Stimulated activated CD8-positive, alpha-beta memory T cell treated with anti-CD3 and anti-CD28 coated beads, Interleukin-7, amount 100 ng/mL, for 48 hours (primary cell): ENCODE data around the gene VWA8.
"Not testable (repeated sequence)": the region's sequence is repeated elsewhere in the genome, so short reads cannot be mapped to it uniquely, and the experiment has no call there.

Experiments used
- DNase-seq, 2 donors: peaks; one replicate each; pipeline ENCODE4 v3.0.0-alpha.2; 2020; ENCODE audit warnings: low read depth in 1 of 2; ENCODE audit errors: extremely low read depth in 1 of 2

The VWA8 gene

DNA sequence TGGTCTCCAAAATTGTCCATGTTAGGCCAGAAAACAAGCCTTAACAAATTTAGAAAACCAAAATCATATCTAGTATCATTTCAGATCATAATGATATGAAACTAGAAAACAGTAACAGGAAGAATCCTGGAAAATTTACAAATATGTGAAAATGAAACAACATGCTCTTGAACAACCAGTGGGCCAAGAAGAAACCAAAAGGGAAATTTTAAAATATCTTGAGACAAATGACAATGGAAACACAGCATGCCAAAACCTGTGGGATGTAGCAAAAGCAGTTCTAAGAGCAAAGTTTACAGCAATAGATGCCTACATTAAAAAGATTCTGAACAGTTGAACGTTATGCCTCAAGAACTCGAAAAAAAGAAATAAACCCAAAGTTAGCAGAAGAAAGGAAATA, 32.6 kb downstream of the VWA8 start:
- DNase-seq = no peak

DNA sequence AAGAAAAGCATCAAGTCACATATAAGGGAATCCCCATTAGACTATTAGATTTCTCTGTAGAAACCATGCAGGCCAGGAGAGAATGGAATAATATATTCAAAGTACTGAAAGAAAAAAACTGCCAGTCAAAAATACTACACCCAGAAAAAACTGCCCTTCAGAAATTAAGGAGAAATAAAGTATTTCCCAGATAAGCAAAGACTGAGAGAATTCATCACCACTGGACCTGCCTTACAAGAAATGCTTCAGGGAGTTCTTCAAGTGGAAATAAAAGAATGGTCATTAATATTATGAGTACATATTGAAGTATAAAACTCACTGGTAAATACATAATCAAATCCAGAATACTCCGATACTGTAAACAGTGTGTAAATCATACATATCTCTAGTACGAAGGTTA, 35.9 kb downstream of the VWA8 start:
- no peak for DNase-seq

DNA sequence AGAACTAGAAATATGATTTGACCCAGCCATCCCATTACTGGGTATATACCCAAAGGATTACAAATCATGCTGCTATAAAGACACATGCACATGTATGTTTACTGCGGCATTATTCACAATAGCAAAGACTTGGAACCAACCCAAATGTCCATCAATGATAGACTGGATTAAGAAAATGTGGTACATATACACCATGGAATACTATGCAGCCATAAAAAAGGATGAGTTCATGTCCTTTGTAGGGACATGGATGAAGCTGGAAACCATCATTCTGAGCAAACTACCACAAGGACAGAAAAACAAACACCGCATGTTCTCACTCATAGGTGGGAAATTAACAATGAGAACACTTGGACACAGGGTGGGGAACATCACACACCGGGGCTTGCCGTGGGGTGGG, 38.0 kb downstream of the VWA8 start:
- DNase-seq = not testable (repeated sequence)

DNA sequence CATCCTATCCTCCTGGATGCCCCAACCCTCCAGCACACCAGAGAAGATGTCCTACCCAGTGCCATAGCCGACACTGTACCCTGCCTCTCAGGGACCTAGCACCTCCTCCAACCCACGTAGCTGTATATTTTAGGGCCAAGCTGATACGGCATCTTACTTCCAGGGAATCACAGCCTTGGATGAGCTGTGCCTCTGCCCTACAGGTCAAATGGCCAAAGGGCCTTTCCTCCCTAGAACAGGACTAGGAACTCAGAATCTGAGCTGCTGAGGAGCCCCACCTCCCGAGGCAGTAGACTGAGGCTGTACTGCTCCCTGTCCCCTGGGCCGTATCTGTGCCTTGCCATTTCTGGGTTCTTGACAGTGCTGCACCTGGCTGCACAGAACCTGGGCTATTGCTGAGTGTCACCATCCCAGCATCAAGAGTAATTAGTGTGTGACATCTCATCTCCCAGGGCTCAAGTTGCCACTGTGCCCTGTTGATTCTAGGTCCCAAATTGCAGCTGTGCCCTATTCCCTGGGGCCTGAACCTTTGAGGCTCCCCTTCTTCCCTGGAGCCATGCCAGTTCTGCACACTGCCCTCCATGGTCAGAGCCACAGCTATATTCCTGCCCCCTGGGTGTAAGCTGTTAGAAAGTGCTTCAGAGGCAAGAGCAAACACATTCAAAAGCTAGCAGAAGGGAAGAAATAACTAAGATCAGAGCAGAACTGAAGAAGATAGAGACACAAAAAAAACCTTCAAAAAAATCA, 41.0 kb downstream of the VWA8 start:
- DNase-seq = no peak

DNA sequence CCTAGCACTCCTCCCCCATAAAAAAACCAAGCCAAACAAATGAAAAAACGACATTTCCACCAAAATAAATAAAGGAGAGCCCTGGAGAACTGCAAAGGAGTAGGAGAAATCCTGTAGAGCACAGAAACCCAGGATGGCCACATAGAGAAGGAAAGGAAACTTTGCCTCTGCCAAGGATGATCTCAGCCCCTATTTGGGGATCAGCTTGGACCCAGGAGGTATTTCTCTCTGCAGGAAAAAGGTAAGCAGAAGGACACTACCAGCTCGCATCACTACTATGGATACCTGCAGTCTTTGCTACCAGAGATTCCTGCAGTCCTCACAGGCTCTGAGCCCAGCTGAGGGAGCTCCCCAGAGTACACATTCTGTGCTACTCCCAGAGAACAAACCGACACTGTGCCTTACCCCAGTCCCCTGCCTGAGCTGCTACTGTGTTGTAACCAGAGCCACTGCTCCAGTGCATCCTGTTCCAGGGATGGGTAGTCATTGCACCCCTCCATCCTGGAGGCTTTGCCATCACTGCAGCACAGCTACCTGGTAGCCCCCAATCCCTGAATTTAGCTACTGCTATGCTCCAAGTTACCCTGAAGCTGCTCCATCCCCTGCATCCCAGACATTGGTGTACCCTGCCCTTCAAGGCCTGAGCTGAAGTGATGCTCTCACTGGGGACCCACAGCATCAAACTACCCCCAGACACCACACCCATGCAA, 41.7 kb downstream of the VWA8 start:
- no peak for DNase-seq

DNA sequence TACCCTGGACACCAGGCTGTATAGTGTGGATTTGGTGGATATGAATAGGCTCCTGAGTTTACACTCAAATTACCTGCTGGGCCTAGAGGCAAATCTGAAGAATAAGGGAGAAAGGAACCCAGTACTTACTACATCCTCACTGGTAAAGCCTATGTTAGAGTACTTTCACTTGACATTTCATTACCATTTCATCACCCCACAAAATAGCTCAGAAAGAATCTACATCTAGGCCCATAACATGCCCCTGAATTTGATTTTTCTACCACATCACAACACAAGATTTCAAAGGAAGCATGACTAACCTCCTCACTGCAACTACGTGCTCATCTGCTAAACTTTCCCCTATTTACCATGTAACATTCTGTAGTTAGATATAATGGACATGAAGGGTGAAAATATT, 43.3 kb downstream of the VWA8 start:
- no peak for DNase-seq

DNA sequence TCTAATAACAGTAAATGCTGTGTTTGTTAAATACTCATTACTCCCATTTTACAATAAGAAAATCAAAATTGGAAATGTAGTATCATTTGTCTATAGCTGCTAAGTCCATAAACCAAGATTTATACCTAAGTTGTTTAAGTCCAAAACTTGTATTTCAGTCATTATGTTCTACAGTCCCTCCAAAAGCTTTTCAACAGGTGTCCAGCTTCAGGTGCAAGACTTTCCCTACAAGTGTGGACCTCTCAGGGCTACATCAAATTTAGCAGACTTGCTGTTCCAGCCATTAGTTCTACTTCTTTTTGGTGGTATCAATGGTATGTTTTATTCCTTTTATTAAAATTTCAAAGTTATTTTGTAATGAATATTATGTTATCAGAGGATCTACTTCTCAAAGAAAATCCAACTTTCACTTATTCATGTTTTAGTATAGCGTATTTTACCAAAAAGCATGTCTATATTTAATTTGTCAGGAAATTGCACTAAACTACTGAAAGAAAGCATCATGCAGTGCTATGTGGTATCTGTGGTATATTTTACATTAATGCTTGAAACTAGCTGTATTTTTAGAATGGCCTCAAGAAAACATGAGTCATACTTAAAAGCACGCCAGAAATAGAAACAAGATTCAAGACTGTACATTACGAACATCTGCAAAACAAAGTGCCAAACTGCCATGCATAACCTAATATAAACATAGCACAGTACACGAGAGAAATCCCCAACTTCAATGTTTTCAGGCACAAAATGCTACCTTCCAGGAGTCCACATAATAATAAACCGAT, 44.5 kb downstream of the VWA8 start:
- DNase-seq = no peak

DNA sequence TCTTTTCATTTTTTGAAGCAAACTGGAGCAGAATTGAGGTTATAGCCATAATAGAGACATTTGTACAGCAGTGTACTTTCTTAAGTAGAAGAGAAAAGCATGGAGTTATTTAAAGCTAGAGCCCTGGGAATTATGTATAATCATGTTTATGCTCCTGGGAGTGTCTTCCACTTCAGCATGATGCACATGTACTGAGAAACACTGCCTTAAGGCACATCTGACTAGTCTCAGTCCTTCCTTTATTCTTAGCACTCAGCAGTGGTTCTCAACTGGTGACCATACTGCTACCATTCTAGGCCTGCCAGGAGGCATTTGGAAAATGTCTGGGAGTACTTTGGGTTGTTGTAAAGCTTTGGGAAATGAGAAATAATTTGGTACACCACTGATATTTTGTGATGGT, 45.8 kb downstream of the VWA8 start:
- no peak for DNase-seq

DNA sequence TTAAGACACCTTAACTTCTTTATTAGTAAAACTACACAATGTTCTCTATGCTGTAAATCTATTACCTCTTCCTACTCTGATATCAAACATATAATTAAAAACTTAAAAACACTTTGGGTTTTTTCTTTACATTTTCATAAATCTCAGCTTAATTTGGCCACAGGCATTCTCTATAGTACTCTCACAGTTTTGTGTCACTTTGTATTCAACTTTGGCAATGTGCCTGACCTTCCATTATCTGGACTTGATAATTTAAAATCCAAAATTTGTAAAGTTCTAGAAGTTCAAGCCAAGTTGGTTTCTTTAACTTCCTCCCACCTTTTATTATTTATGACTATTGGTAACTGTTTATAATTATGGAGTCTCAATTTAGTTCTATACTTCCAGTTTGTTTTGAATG, 46.4 kb downstream of the VWA8 start:
- DNase-seq = no peak

DNA sequence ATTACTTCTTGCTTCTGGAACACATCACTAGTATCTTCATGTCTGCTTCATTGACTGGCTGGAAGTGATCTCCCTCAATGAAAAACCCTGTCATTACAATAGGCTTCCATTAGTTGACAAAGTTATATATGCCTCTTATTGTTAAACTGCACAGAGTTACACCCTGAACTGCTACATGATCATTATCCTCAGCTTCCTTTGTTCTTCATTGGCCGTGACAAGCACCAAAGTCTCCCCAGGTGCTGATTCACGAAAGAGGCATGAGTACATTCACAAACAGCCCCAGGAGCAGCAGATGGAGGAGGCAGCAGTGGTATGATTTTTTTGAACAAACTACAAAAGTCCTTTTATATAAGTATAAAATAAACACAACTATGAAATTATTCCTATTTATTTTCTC, 51.4 kb downstream of the VWA8 start:
- DNase-seq = no peak

DNA sequence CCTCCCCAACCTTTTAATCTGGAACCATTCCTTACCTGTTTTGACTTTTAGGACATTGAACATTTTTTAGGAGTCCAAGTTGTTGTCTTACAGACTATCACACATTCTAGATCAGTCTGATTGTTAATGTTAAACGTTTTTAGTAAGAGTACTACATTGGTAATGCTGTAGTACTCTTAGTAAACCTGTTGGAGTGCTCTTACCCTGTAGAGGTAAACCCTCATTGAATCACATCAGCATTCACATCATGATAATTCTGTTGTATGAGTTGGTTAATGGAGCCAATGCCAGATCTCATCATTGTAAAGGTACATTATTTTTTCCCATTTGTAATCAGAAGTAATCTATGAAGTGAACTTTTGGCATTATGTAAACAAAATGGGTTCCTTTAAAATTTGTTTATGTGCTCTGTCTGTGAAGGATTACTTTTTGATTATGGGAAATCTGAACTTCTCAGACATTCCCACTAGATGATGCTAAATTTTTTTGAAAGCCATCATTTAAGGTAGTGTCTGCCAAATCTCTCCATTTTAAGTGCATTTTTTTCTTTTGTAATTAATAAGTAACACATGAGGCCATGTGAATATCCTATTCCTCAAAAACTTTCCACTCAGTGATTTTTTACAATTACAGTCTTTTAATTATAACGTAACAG, 55.2 kb downstream of the VWA8 start:
- DNase-seq = no peak

DNA sequence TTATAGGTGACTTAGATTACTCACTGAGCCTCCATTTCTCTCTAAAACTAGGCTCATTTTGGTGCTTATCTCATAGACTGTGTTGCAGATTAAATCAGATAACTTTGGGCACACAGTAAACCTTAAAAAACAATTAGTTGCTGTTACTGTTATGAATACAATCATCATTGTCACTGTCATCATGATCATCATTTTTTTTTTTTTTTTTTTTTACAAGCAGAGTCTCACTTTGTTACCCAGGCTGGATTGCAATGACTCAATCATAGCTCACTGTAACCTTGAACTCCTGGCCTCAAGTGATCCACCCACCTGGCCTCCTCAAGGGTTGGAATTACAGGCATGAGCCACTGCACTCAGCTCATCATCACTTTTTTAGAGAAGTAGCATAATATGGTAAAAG, 60.0 kb downstream of the VWA8 start:
- DNase-seq = peak in 1 of 2 donors; percentile 25

DNA sequence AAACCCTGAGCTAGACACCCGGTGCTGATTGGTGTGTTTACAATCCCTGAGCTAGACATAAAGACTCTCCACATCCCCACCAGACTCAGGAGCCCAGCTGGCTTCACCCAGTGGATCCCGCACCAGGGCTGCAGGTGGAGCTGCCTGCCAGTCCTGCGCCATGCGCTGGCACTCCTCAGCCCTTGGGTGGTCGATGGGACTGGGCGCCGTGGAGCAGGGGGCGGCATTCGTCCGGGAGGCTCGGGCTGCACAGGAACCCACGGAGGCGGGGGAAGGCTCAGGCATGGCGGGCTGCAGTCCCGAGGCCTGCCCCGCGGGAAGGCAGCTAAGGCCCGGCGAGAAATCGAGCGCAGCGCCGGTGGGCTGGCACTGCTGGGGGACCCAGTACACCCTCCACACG, 62.5 kb downstream of the VWA8 start:
- DNase-seq = not testable (repeated sequence)

DNA sequence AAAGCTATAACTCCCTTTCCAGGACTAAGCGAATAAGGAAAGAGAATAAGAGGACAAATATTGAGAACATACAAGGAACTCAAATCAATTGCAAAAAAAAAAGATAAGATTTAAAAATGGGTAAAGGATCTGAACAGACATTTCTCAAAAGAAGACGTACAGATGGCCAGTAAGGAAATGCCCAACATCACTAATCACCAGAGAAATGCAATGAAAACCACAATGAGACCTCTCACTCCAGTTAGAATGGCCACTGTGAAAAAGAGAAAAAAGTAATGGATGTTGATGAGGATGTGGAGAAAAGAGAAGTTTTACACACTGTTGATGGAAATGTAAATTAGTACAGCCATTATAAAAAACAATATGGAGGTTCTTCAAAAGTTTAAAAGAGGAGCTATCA, 63.8 kb downstream of the VWA8 start:
- DNase-seq = no peak

DNA sequence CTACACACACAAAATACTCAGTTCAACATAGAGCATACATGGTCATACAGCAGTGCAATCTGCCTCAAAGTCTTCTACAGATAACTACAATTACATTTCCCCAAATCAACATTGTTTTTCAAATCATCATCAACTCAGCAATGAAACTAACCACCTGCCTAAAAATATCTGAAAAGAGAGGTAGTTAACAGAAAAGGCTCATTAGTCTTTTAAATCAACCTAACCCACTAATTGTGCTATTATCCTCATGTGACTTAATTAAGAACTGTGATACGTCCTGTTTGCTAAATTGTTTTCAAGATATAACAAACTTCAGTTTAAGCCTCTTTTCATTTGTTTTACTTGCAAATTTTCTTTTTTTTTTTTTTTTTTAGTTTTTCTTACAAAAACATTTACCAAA, 65.4 kb downstream of the VWA8 start:
- no peak for DNase-seq

DNA sequence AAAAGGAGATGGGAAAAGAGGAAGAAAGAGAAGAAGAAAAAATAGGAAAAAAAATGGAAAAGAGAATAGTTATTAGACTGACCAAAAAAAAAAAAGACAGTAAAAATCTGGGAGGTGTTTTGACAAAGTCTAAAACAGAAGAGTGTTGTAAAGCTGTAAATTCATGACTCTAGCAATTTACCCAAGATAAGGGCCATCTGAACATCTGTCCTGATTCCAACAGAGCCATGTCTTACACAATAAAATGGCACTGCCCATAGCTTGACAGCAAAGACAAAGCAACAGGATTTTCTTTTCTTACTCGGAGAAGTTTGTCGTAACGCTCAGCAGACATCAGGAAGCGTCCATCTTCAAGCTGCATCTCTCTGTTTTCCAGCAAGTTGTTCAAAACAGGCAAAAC, 69.8 kb downstream of the VWA8 start:
- DNase-seq = no peak

DNA sequence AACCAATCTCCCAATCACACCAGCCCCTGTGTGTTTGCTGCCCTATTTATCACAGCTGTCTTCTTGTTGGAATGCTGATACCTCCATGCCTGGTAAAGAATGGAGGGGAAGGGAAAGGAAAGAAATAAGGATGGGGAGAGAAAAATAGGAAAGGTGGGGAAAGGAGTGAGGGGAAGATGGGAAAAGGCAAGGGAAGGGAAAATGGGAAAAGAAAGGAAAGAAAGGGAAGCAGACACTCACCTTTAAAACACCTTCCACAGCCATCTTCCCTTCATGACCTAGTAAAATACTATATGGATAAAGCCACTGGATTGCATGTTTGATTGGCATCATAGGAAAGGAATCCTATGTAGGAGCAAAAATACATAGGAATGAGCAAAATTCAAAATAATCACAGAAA, 77.8 kb downstream of the VWA8 start:
- no peak for DNase-seq

DNA sequence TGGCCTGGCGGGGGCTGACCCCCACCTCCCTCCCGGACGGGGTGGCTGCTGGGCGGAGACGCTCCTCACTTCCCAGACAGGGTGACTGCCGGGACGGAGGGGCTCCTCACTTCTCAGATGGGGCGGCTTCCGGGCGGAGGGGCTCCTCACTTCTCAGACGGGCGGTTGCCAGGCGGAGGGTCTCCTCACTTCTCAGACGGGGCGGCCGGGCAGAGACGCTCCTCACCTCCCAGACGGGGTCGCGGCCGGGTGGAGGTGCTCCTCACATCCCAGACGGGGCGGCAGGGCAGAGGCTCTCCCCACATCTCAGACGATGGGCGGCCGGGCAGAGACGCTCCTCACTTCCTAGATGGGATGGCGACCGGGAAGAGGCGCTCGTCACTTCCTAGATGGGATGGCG, 79.0 kb downstream of the VWA8 start:
- DNase-seq = not testable (repeated sequence)

DNA sequence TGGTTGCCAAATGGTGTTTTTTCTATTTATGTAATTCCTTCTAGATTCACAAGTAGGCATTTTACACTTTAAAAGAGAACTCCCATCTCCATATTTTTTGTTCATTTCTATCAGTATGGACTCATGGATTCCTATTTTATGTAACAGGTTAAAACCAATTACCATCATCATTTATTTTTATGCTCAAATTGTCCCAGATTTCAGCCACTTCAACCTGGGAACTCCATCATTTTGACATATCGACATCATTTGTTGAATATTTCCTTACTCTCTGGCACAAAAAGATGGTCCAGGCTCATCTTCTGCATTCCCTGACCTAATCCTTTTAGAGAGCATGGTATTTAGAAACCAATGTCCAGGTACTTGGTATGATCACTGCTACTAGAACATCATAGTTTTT, 79.9 kb downstream of the VWA8 start:
- no peak for DNase-seq

DNA sequence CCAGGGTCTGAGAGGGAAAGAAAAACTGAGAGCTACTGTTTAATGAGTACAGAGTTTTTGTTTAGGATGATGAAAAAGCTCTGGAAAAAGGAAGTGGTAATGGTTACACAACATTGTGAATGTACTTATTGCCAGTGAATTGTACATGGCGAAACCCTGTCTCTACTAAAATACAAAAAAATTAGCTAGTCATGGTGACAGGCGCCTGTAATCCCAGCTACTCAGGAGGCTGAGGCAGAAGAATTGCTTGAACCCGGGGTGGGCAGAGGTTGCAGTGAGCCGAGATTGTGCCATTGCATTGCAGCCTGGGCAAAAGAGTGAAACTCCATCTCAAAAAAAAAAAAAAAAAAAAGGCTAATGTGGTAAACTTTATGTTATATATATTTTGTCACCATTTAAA, 96.3 kb downstream of the VWA8 start:
- no peak for DNase-seq

DNA sequence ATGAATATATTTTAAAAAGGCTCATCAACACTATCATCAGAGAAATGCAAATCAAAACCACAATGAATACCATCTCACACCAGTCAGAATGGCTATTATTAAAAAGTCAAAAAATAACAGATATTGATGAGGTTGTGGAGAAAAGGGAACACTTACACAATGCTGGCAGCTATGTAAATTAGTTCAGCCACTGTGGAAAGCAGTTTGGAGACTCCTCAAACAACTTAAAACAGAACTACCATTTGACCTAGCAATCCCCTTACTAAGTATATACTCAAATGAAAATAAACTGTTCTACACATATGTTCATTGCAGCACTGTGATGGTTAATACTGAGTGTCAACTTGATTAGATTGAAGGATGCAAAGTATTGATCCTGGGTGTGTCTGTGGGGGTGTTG, 98.2 kb downstream of the VWA8 start:
- DNase-seq = not testable (repeated sequence)
